CD4-positive, alpha-beta T cell treated with Interleukin-6 at 100 ng/mL for 8 hours (primary cell): ENCODE measurements around the gene ADAMTS4.

Experiments
- DNase-seq: peaks from one replicate; pipeline ENCODE4 v3.0.0-alpha.2; 2020; ENCODE audit warnings: mixed read lengths, low spot score

ADAMTS4 gene

DNA sequence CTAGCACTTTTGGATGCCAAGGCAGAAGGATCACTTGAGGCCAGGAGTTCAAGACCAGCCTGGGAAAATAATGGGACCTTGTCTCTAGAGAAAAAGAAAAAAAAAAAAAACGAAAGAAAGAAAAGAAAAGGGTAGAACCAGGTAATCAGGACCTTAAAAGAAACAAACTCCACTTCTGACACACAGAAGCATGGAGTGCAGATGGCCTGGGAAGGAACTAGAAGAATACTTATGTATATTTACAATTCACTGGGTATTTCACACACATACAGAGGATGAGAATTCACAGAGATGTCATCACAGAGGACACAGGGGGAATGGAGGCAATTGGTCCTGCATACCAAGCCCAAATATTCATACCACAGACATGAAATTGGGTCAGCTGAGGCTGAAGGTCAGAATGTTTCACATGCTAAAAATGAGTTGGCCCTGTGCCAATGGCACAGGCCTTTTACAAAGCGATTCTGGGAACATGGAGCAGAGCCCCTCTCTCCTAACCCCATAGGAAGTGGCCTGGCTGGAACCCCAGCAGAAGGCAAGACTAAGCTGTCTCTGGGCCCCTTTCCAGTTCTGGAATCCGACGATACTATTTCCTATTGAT is 26.0 kb downstream of the ADAMTS4 start:
- DNase-seq, result no peak

DNA sequence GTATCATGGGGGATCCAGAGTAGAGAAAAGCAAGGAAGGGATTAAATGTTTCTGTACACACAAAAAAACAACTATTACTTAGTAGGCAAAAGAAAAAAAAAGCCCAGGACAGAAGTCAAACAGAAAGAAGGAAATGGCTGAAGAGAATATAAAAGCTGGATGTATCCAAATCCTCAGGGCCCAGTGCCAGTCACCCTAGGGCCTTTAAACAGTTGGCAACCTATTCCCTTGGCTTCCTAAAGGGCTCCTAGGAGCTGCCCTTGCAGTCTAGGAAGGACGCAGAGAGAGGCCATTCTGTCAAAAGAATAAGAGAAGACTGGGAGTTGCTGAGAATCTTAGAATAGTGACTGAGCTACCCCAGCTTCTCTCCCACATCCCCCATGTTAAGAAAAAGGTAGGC is 26.5 kb downstream of the ADAMTS4 start:
- DNase-seq, result no peak

DNA sequence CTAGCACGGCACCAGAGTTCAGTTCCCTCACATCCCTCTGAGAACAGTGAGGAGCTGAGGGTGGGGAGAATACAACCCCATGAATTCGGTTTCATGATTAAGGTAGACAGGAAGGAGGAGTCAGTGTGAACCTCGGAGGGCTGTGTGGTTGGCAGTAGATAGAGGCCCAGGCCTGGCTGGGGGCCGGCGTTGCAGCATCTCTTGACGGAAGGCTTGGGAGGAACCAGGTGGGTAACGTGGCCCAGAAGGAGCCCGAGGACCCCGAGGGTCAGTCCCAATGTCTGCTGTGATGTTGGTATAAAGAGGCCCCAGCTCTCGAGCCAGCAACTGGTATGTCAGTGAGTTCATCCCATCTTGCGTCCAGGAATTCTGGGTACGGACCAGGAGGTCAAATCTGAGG is 27.2 kb downstream of the ADAMTS4 start:
- DNase-seq, result no peak

DNA sequence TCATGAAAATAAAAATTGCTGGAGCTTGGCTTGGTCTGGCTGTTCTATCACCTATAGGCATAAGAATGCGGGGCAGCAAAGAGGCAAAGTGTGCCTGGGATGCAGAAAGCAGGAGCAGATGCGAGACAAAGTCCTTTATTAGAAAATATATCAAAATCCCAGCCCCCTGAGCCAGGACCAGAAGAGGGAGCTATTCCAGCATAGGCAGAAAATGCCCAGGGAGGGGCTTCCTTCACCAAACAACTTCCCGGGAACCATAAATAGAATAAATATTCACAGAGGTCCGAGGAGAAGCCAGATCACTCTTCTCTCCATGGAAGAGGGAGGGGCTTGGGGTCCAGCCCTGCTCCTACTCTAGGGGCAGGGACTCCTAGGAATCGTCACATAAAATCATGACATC is 27.7 kb downstream of the ADAMTS4 start:
- DNase-seq, result no peak

DNA sequence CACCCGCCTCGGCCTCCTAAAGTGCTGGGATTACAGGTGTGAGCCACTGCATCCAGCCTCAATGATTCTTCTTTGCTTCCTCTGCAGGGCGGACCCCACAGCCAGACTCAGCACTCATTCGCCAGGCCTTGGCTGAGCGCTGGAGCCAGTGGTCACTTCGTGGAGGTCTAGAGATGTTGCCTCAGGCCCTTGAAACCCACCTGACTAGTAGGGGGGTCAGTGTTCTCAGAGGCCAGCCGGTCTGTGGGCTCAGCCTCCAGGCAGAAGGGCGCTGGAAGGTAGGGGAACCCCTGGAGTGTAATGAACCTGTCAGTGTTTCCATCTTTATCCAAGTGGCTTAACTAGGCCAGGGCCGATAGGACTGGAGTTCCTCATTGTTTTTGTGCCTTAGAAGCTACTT is 29.9 kb downstream of the ADAMTS4 start:
- no peak for DNase-seq

DNA sequence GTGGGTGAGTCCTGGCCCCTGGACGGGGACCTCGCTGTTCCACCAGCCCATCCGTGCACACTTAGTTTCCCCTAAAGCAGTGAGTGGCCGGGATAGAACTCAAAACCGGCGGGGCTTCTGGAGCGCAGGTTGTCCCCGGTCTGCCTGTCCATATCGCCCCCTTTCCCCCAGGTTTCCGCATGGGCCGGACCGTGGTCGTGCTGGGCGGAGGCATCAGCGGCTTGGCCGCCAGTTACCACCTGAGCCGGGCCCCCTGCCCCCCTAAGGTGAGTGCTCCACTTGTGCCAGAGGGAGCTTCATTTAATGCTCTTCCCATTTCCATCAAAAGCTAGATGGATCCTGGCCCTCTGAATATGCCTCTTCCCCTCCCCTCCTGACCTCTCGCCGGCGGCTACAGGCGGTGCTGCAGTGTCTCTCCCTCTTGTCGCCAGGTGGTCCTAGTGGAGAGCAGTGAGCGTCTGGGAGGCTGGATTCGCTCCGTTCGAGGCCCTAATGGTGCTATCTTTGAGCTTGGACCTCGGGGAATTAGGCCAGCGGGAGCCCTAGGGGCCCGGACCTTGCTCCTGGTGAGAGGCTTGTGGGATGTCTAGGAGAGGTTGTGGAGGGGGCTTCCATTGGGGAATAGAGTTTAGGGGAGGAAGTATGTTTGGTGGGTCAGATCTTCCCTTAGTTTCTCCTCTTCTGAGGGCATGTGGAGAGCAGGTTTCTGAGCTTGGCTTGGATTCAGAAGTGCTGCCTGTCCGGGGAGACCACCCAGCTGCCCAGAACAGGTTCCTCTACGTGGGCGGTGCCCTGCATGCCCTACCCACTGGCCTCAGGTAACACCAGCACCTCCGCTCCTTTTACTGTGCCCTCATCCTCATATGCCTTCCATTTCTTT is 31.9 kb downstream of the ADAMTS4 start:
- no peak for DNase-seq

DNA sequence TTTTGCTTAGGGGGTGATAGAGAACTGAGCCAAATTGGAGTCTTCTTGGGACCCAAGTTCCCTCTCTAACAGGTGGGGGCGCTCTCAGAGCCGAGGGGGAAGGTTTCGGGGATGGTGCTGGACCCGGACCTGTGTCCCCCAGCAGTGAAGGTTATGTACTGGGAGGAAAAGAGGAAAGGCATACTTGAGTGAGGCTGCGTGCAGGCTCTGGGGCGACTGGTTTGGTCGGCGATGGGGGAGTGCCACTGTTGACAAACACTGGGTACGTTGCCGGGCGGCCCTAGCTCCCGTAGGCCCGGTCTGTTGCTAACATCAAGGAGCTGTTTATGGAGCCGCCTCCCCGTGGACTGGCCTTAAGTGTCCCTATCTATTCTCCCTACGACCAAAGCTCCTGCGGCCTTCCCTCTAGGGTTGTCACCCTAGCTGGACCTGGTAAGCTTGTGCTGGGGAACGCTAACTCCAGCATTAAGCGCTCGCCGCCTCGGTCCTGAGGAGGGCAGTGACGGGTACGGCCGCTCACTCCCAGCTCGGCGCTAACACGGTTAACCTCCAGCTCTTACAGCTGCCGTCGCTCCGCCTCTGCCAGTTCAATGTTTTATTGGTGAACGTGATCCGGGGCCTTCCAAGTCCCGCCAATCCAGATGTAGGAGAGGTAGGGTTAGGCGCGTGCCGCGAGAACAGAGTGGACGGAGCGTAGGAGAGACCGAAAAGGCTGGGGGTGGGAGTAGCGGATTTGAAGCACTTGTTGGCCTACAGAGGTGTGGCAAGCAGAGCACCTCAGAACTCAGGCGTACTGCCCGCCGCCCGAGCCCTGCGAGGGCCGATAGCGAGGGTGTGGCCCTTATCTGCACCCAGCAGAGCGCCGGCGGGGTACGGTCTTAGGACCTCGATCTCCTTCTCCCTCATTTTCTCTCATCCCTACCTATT is 32.8 kb downstream of the ADAMTS4 start, which contains the start of gene PPOX:
Gene PPOX (plus strand): TSS at position 685 of the 927 bp plus-strand sequence. CDS start 422 bp downstream, outside the sequence.
- peak; percentile 93 for DNase-seq

DNA sequence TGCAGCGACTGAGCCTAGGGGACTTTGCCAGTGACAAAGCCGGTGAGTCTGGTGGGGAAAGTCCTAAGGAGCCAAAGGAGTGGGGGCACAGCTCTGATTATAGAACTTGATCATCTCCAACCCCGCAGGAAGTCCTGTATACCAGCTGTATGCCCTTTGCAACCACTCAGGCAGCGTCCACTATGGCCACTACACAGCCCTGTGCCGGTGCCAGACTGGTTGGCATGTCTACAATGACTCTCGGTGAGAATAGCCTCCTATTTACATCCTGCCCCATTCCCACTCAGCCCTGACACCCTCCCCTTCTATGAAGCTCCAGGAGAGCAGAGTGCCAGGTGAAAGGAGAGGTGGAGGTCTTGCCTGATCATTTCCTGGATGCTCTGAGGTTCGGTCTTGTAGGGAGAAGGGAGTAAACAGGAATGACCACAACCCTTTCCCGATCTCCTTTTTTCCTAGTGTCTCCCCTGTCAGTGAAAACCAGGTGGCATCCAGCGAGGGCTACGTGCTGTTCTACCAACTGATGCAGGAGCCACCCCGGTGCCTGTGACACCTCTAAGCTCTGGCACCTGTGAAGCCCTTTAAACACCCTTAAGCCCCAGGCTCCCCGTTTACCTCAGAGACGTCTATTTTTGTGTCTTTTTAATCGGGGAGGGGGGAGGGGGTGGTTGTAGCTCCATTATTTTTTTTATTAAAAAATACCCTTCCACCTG is 33.8 kb downstream of the ADAMTS4 start:
- DNase-seq, result no peak

DNA sequence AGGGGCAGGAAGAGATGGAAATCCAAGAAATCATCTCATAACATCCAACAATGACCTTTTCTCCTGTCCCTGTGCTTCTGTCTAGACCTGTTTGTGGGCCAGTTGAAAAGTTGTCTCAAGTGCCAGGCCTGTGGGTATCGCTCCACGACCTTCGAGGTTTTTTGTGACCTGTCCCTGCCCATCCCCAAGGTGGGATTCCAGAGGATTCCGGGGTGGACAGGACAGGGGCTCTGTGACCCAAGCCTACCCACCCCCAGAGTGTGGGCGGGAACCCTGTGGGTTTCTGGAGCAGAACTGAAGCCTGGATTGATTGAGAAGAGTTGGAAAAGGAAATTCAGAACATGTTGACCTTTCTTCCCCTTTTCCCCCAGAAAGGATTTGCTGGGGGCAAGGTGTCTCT is 35.1 kb downstream of the ADAMTS4 start:
- DNase-seq, result no peak

DNA sequence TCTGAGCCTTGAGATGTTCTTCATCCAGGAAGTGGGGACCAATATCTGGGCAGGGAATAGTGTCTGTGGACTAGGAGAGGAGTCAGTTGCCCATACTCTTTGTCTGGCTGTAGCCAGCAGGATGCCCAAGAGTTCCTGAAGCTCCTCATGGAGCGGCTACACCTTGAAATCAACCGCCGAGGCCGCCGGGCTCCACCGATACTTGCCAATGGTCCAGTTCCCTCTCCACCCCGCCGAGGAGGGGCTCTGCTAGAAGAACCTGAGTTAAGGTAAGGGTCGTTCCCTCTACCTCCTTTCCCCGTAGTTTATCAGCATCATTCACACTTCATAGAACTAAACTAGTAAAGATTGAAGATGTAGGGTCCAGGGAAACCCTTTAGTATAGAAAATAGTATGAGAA is 36.0 kb downstream of the ADAMTS4 start:
- DNase-seq, result no peak

DNA sequence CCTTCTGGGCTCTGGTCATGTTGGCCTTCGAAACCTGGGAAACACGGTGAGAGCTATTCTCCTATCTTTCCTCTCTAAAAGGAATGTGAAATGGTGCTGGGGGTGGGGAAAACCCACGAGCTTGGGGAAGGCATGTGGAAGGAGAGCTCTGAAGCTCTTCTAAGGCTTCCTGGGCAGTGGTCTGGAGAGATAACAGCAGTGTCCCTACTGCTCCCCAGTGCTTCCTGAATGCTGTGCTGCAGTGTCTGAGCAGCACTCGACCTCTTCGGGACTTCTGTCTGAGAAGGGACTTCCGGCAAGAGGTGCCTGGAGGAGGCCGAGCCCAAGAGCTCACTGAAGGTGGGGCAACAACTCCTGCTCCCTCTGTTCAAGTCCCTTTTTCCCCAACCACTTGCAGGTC is 36.8 kb downstream of the ADAMTS4 start:
- DNase-seq, result no peak

DNA sequence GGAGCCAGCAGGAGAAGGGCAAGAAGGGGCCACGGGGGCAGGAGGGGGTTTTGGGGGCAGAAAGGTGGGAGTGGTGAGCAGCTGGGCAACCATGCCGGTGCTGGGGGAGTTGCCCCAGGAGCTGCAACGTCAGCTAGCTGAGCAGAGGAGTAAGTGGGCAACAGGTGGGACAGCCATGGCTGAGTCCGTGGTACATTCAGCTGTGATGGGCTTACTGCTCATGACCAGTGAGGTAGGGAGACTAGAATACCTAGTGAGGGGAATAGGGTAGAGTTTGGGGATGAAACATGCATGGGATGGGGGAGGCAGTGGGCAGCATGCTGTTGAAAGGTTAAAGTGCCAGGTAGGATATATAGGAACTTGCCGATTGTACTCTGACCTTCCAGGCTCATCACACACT is 37.2 kb downstream of the ADAMTS4 start:
- no peak for DNase-seq

DNA sequence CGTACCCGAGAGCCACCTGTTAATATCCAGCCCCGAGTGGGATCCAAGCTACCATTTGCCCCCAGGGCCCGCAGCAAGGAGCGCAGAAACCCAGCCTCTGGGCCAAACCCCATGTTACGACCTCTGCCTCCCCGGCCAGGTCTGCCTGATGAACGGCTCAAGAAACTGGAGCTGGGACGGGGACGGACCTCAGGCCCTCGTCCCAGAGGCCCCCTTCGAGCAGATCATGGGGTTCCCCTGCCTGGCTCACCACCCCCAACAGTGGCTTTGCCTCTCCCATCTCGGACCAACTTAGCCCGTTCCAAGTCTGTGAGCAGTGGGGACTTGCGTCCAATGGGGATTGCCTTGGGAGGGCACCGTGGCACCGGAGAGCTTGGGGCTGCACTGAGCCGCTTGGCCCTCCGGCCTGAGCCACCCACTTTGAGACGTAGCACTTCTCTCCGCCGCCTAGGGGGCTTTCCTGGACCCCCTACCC is 38.1 kb downstream of the ADAMTS4 start:
- DNase-seq, result no peak

DNA sequence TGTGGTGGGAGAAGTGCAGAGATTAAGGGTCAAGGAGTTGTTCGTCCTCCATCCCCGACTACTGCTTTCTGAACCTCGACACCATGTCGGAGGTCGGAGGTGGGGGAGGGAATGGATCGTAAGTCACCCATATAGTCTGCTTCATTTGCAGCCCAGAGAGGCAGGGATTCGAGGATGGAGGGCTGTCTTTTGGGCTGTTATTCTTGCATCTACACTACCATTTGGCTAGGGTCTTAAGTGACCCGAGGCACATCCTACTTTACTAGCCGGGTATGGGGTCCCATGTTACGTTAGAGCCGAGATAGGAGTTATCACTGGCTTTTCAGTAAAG is 39.0 kb downstream of the ADAMTS4 start:
- DNase-seq, result no peak

DNA sequence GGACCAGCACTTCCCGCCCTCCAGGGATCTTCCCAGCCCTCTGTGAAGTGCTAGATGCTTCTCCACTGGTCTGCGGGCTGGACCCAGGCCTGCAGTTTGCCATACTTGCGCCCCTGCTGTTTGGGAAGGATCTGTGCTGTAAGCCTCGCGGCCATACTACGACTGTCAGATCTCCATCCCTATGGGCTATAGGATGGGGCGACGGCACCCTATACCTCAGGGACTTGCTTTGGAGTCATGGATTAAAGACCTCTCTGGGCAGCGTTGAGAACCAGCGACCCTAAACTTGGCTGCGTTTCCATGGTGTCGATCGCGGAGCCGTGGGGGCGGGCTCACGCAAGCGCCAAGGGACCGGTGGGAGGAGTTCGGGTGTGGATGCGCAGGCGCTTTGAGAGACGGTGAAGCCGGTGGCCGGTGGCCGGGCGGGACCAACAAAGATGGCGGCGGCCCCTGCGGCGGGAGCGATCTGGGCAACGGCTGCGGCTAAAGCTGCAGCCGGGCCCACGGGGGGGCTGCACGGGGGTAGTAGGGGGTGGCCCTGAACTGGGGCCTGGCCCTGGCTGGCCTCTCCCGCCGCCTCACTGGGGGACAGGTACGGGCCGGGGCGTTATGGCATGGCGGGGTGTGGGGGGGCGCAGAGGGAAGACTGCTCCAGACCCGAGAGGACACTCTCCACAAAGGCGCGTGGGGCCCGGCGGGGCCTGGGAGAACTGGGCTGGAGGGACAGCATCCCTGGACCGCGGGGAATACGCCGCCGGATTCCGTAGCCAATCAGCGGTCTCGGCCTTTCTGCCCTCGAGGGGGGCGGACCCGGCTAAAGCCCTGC is 39.6 kb downstream of the ADAMTS4 start, which contains the start of gene USP21:
Gene USP21 (plus strand): TSS at position 414 of the 826 bp plus-strand sequence. CDS start 1,141 bp downstream, outside the sequence.
- peak; percentile 90 for DNase-seq

DNA sequence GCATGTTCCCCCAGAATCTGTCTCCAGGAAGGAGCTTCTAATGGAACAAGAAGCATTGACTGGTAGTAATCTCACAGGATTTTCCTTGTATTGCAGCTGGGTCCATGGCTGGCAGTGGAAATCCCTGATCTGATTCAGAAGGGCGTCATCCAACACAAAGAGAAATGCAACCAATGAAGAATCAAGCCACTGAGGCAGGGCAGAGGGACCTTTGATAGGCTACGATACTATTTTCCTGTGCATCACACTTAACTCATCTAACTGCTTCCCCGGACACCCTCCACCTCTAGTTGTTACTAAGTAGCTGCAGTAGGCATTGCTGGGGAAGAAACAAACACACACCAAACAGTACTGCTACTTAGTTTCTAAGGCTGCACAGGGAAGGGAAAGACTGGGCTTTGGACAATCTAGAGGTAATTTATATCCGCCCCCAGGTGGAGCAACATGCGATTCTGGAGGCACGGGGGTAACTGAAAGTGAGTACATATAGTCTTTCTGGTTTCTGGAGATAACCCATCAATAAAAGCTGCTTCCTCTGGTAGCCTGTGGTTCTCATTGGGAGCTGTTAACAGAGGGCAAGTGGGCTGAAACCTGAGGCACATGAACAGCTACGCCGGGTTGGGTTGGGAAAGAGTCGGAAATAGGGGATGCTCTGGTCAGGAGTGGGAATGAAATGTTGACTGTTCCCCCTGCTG is 40.4 kb downstream of the ADAMTS4 start:
- no peak for DNase-seq

DNA sequence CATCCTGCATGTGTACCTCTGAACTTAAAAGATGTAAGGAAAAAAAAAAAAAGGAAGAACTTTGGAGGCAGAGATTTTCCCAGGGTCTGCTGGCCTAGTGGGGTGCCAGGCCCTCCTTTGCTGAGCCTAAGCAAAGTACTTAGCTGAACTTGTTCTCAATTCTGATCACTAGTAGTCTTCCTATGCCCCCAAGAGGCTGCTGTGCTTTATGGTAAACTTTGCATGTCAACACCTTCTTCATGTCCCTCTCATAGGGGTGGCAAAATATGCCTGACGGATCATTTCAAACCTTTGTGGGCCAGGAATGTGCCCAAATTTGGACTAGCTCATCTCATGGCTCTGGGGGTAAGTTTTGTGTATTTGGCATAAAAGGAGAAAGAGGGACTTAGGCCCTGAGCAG is 41.0 kb downstream of the ADAMTS4 start:
- no peak for DNase-seq

DNA sequence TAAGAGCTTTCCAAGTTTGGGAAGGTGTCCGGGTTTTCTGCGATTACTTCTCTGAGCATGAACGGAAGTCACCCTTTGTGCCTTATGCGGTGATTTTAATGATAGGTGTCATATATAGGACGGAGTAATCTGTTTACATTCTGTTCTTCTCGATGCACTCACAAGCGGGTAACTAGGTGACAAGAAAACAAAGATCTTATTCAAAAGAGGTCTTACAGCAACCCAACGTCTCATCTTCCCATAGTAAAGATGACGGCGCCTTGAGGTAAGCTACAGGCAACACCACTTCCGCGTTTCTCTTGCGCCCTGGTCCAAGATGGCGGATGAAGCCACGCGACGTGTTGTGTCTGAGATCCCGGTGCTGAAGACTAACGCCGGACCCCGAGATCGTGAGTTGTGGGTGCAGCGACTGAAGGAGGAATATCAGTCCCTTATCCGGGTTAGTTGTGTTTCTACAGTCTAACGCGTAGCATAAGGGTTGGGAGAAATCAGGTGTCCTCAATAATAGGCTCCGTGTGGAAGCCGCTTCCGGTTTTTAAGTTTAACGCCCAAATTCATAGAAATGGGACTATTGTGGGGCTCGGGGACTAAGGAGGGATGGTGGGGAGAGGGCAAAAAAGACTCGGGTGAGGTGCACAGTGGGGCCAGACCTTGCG is 45.0 kb downstream of the ADAMTS4 start, which contains the start of gene UFC1:
Gene UFC1 (plus strand): TSS at position 297 of the 656 bp plus-strand sequence. CDS start 20 bp downstream, at position 317.
- peak; percentile 83 for DNase-seq

DNA sequence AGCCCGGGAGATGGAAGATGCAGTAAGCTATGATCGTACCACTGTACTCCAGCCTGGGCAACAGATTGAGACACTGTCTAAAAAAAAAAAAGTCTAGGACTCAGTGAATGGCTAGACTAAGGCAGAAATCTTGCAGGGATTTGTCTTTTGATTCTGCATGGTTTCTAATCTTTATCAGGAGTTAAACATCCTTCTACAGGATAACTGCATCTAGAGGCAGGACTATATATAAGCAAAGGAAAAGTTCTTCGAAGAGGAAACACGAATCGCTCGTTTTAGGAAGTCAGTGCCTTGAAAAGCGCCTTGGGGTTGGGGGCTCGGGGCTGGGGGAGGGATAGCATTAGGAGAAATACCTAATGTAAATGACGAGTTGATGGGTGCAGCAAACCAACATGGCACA is 45.7 kb downstream of the ADAMTS4 start:
- DNase-seq, result no peak
